Ecto neural progenitor cell (in vitro differentiated cells): ENCODE data around the gene GAS2L3.

Experiments
- DNase-seq: peaks from one replicate; pipeline ENCODE4 v3.0.0-alpha.2; 2018; ENCODE audit warnings: low spot score

GAS2L3 gene

GRCh38 chr12:100661300-100661951, 87.9 kb downstream of the GAS2L3 start:
- DNase-seq: no peak

- no peak for DNase-seq
Measured at GRCh38 chr12:100666588-100666987, 93.1 kb downstream of the GAS2L3 start.

- DNase-seq: peak; percentile 91
Measured at GRCh38 chr12:100668945-100669536, 95.6 kb downstream of the GAS2L3 start.

- no peak for DNase-seq
Measured at GRCh38 chr12:100669922-100670321, 96.4 kb downstream of the GAS2L3 start.

DNA sequence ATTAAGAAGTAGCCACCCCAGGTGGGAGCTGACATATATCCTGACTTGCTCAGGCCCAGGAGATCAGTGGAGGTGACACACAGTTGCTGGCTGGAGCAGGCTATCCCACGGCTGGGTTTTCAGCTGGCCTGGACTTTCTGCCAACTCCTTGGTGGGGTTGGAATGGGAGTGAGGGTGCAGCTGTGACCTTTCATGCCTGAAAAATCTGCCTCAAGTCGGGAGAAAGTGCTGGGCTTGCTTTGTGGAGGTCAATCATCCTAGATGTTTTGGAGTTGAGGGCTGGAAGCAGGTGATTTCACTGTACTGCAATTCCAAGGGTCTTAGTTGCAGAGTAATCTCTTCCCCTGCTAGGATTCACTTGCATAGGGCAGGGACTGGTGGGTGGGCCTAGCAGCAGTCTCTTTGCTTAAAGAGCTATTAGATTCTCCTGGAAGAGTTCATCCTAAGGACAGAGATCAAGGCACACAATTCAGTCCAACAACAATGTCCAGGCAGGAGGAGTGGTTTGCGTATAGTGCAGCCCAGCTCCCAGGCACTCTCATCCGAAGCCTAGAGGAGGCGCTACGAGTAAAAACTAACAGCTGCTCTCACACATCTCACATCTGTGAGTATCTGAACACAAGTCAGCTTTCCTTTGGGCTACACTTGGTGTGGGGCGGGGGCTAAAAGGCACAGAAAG, 98.1 kb downstream of the GAS2L3 start:
- DNase-seq: no peak

DNA sequence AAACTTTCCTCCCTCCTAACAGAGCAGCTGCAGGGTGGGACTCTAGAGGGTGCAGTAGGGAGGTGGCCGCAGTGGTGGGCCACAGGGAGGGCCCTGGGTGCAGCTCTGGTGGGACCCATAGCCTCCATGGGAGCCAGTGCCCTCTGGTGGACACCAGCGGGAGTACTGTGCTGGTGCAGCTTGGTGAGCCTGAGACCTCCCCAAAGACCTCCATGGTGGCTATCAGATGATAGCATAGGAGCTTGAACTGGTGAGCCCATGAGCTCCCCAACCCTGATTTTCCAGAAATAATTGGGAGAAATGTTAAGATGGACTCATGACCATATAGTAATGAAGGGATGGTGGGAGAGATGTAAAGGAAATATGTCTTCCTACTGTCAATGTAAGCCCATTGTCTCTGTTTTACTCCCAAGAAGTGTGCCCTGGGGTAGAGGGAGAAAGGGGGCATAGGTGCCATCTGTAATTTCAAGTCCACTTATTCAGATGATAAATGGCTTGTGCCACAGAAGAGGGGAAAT, 98.7 kb downstream of the GAS2L3 start:
- peak; percentile 75 for DNase-seq

DNA sequence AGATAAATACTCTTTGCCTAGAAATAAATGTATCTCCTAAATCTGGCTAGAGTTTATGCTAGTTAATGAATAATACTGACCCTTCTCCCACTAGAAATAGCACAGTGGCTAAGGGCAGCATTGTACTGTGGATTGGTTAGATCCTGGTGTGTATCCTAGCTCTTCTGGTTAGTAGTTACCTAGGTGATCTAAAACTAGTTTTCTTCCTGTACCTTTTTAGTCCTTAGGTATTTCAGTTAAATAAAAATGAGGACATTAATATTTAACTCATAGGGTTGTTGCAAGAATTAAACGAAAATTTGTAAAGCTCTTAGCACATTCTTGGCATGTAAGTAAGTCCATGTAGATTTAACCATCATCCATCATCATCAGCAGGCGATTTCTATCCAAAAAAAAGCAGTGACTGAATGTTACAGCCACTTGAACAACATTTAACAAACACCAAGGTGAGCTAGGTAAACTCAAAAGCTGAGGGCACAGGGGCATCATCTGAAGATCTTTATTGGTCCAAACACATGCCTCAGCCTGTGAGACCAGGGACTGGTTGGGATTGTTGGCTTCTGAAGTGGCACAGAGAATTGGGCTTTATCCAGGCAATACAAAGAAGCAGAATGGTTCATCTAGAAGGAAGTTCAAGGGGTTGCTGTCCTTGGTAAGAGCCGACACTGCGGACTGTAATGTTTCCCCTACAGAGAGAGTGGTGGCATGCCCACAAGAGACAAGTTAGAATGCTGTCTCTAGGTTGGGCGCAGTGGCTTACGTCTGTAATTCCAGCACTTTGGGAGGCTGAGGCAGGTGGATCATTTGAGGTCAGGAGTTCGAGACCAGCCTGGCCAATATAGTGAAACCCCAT, 100.8 kb downstream of the GAS2L3 start:
- DNase-seq: no peak
